ENCODE data around the gene BRD7. TPM values are rescaled to one million over a fixed set of nuclear protein-coding genes. Genes with fewer than 3 reads are reported as not detected.

BRD7 gene
- total and polyA plus RNA-seq, 2 donors (not counting 1 experiment from before 2014, with no cell fraction given), result 29.8 to 64.5 TPM

DNA sequence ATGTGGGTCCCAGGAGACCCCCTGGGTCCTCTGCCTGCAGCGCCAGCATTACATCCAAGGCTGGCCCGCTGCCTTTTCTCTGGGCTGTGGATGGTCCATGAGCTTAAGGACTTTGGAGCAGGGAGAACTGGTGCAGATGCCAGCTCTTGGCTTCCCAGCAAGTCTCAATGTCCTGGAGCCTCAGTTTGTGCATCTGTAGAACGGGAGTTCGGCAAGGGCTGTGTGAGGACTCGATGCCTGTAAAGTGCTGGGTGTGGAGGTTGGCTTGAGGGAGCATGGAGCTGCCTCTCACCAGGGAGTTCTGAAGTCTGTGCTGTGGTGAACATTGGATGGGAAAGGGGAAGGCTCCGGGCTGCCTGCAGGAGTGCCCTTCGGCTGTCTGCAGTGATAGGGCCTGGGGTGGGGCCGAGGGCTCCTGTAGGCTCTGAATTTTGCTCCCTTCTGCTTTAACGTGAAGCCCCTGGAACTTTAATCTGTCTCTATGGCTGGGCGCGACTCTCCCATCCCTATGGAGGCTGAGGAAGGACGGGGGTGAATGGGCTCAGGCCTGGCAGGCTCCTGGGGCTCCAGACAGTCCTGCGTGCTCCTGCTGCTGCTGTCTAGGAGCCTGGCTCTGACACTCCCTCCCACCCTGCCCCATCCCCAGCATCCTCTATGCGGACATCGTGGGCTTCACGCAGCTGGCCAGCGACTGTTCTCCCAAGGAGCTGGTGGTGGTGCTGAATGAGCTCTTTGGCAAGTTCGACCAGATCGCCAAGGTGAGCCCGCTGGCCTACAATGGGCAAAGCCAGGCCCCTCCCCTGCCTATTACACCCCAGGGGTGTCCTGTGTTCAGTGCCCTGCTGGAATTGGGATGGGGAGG, 74.6 kb downstream of the BRD7 start:
- CTCF ChIA-PET, result interaction anchor here (1.0 kb wide), 1 partner anchor 19 kb away, joined by 3 read pairs; no protein-coding TSS in a partner anchor

More for the DNA sequence above, 74.6 kb downstream of the BRD7 start:
- no peak overlapping the region for H3K9ac ChIP-seq (ENCODE audit: low read length)
- H3K4me1 ChIP-seq (ENCODE audit: control insufficient read depth in 2 of 2, insufficient read depth in 2 of 2, low read length in 2 of 2), result no peaks in the 10 kb centered on the region
- H3K27me3 ChIP-seq (replicated peaks in 1 of 4; ENCODE audit: control extremely low read depth in 1 of 4, control insufficient read depth in 3 of 4, insufficient read depth in 4 of 4, low read length in 3 of 4), result no peaks in the 10 kb centered on the region
- no peak for ATAC-seq (ENCODE audit: low read depth)
- no peaks in the 10 kb centered on the region for H3K27me3 Mint-ChIP-seq
- no peak overlapping the region for H3K27ac Mint-ChIP-seq
- intact Hi-C loops (cut with micrococcal nuclease), result no loop called here
- 98% methylated on average over 17 of the region's 20 CpGs for WGBS (ENCODE audit: insufficient coverage)
- H3K36me3 ChIP-seq (replicated peaks in 1 of 2; ENCODE audit: control extremely low read depth in 1 of 2, control insufficient read depth in 1 of 2, extremely low read depth in 1 of 2, insufficient read depth in 2 of 2, low read length in 1 of 2), result peaks cover 3 to 88% of the 10 kb centered on the region in 2 experiments
- H4K20me1 ChIP-seq (ENCODE audit: control insufficient read depth, insufficient read depth, low read length, poor library complexity, severe bottlenecking), result peaks cover 57% of the 10 kb centered on the region
- no peaks in the 10 kb centered on the region for H3K9me3 Mint-ChIP-seq (ENCODE audit: insufficient read depth)
- DNase-seq, result no peak
- H2AFZ ChIP-seq (ENCODE audit: insufficient read depth, low read depth, low read length, poor library complexity, severe bottlenecking), result no peak overlapping the region
- H3K27ac ChIP-seq (ENCODE audit: low read length in 2 of 2), result no peak overlapping the region
- peaks cover 8% of the 10 kb centered on the region for H3K4me1 Mint-ChIP-seq
- no peak overlapping the region for H3K4me3 ChIP-seq (ENCODE audit: control extremely low read depth in 1 of 5, extremely low read depth in 1 of 5, insufficient read depth in 1 of 5, low read depth in 2 of 5, low read length in 4 of 5)
- POLR2A ChIA-PET, result interaction anchor here (1.0 kb wide), 1 partner anchor 10 kb away, joined by 5 read pairs; no protein-coding TSS in a partner anchor
- peaks cover 0 to 5% (median 0%) of the 10 kb centered on the region in 3 donors for H3K9me3 ChIP-seq (ENCODE audit: control extremely low read depth in 1 of 3, control insufficient read depth in 2 of 3, insufficient read depth in 1 of 3, low read length in 2 of 3)
- no peak for TF ChIP-seq EZH2 (IDR thresholded peaks at IDR 0.05; ENCODE audit: borderline replicate concordance, insufficient read depth, low read depth, low read length, poor library complexity, severe bottlenecking)
- TF ChIP-seq, protein P1, sequence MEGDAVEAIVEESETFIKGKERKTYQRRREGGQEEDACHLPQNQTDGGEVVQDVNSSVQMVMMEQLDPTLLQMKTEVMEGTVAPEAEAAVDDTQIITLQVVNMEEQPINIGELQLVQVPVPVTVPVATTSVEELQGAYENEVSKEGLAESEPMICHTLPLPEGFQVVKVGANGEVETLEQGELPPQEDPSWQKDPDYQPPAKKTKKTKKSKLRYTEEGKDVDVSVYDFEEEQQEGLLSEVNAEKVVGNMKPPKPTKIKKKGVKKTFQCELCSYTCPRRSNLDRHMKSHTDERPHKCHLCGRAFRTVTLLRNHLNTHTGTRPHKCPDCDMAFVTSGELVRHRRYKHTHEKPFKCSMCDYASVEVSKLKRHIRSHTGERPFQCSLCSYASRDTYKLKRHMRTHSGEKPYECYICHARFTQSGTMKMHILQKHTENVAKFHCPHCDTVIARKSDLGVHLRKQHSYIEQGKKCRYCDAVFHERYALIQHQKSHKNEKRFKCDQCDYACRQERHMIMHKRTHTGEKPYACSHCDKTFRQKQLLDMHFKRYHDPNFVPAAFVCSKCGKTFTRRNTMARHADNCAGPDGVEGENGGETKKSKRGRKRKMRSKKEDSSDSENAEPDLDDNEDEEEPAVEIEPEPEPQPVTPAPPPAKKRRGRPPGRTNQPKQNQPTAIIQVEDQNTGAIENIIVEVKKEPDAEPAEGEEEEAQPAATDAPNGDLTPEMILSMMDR (IDR thresholded peaks at IDR 0.05), result no peak
- no peak overlapping the region for H3K4me2 ChIP-seq (replicated peaks; ENCODE audit: low read depth, low read length, poor library complexity, severe bottlenecking)
- peaks cover 61% of the 10 kb centered on the region for H3K79me2 ChIP-seq (ENCODE audit: control insufficient read depth, insufficient read depth, low read length)
- no peak overlapping the region for H3K4me3 Mint-ChIP-seq
